ENCODE results near the gene NAP1L4.
A peak's percentile ranks its signal among the peaks of the same experiment; 100 is the strongest.

The NAP1L4 gene

DNA sequence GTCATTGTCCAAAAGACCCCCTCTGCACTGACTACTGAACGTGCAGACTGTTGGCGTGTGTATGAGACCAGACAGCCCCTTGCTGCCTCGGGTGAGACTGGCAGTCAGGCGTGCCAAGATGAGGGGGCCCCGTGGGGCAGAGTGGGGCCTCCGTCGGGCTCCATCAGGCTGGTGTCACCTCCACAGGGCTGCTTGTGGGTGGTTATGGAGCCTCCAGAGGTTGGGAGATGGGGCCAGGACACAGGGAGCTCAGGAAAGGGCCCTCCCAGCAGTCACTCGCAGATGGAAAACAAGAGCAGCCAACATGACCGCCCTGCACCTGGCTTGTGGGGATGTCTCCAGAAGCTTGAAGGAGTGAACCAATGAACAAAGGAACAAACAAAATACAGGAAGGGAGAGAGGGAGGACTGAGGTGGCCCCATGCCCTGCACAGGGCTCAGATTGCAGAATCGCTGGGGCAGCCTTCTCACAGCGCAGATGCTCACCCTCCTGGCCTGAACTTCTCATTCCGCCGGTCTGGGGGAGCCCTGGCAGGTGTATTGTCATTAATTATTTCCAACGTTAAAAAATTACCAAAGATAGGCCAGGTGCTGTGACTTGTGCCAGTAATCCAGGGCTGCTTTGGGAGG lies 57.4 kb downstream of the NAP1L4 start:
- DNase-seq (ENCODE audit: low read depth) = no peak

DNA sequence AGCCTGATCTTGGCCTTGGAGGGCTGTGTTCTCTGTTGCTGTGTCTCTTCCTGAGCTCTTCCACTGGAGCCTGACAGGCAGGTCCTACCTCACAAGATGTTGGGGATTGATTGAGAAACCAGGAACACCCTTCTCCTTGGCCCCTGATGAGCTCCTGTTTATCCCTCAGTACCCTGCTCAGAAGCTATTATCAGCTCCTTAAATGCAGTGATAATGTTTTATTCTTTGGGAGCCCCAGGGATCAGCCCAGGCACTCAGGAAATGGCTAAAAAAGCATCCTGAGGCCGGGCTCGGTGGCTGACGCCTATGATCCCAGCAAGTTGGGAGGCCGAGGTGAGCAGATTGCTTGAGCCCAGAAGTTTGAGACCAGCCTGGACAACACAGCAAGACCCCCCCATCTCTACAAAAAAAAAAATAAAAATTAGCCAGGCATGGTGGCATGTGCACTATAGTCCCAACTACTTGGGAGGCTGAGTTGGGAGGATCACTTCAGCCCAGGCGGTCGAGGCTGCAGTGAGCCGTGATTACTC lies 58.0 kb downstream of the NAP1L4 start:
- DNase-seq (ENCODE audit: low read depth) = no peak

DNA sequence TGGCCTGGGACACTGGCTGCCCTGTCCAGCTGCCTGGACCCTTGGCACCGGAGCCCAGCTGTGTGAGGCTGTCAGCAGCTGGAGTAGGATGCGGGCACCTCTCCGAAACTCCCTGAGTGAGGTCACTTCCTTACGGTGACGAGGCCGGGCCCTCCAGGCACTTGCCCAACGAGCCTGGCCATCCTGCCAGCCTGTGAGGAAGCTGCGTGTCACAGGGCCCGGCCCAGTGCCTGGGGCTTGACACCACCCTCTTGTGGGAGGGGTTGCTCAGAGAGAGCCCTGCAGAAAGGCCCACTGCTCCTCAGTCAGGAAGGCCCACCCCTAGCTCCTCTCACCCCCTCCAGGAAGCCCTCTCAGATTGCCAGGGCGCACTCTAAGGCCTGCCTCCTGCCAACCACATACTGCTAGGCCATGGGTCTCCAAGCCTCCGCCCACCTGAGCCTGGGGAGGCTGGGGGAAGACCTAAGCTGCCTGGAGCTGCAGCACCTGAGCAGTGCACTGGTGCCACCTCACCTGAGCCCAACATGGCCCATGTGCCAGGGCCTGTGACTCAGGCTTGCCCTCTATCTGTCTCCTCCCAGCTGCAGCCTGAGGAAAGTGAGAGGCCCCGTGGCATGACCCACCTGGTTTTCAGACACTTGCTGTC lies 58.6 kb downstream of the NAP1L4 start:
- DNase-seq (ENCODE audit: low read depth) = peak; percentile 44

DNA sequence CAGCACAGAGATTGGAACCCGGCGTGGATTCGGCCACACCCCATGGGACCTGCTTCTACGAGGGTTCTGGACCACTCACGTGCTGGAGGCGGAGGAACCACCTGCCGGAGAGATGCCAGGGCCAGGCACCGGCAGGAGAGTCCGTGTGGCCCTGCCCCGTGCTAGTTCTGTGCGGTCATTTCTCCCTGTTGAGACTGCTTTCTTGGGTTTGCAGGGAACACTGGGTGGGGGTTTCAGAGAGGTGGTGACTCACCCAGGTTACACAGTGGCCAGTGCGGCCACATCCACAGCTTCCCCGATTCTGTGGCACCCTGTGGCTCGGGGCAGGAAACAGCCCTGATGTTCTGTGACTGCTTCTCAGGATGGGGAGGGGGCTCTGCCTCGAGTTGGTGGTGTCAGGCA lies 59.3 kb downstream of the NAP1L4 start:
- DNase-seq (ENCODE audit: low read depth) = no peak

DNA sequence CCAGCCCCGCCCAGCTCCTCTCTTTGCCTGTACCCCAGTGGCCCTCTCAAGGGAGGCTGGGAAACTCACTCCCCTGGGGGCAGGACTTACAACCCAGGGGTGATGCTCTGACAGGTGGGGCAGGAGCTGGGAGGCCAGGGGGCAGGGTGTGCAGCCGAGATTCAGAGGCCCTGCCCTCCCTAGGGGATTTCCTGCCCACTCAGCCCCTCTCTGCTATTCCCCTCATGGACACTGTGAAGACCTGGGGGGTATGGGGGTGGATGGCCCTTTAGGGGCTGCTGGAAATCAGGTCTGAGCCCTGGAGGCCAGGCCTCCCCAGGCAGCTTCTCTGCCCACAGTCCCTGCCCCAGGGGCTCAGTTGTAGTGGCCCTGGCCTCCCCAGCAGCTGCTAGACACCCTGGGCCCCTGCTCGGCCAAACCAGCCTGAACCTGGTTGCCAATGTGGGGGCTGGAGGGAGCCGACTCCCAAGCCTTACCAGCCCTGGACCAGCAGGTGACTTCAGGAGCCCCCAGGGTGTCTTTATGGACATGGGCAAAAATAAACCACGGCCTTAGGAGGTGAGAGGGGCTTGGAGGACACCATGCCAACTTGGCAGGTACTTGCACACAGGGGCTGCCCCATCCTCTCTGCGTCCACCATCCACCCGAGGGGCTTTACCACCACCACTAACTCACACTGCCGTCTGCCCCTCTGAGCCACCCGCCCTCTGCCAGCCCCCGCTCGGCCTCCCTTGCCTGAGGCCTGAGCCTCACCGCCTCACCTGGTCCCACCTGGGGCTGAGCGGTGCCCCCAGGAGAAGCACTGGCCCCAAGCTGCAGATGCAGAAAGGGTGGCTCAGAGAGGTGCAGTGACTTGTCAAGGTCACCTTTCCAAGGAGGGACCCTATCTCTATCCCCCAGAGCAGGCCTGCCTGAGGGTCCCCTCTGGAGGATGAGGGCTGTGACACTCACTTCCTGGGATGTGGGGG lies 60.1 kb downstream of the NAP1L4 start:
- DNase-seq (ENCODE audit: low read depth) = no peak

DNA sequence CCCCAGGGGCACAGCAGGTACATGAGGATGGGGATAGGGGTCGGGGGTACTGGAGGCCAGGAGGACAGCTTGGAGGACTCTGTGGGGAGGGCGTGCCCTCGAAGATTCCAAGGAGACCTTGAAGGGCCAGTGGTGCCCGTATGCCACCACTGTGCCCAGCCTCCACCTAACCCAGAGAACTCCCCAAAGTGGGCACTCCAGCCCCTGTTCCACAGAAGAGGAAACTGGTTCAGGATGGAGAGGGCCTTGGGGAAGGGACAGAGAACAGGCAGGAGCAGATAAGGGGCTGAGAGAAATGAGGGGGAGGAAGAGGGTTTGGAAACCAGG lies 60.7 kb downstream of the NAP1L4 start:
- no peak for DNase-seq (ENCODE audit: low read depth)

DNA sequence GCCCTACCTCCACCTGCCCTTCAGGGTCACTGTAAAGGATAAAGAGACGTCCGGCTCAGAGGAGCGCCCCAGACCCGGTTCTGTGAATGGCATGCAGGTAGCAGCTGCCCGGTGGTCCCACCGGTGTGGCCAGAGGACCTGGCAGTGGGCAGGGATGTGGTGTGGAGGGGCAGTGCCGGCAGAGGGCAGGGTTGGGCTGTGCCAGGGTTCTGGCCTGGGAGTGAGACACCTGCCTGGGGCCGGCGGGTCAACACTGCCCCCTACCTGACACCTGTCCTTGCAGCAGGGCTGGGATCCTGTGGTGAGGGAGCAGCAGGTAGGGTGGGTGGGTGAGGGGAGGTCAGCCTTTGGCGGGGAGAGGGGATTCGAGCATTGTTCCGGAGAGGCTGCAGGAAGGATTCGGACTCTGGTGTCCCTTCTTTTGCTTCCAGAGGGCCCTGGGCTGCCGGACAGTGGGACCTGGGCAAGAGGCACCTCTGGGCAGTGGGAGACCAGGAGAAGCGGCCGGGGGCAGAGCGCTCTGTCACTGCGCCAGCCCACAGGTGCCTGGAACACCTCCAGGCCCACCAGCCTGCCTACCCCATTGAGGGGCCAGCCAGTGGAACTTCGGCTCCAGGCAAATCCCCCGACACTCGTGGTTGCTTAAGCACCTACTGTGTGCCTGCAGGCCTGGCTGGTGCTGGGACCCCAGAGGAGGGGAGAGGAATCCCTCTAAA lies 61.3 kb downstream of the NAP1L4 start:
- peak; percentile 41 for DNase-seq (ENCODE audit: low read depth)

DNA sequence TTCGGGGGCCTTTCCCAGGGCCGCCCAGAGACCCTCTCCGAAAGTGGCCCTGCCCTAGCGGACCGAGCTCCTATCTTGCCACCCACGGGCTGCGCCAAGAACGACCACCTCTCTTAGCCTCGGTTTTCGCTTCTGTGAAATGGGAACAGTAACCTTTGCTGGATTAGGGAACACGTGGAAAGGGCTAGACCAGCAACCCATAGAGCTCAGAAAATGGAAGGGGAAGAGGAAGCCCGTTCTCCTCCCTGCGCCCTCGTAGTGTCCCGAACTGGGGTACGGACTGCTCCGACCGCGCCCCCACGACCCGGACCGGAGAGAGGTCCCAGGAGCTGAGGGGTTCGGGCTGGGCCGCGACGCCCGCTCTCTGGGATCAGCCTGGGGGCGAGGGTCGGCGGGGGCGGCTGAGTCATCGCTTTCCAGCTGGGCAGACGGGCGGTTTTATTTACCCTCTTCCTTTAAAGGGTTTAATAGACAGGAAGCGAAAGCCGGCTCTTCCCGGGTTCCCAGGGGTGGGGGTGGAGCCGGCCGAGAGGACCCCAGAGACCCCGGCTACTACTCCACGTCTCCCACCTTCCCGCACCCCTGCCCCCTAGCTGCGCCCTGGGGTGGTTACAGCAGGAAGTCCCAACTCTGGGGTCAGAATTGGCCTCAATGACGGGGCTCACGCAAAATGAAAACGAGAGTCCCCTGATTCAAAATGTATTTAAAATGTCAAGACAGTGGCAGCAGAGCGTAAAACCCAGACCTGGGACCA lies 62.0 kb downstream of the NAP1L4 start:
- DNase-seq (ENCODE audit: low read depth) = no peak

DNA sequence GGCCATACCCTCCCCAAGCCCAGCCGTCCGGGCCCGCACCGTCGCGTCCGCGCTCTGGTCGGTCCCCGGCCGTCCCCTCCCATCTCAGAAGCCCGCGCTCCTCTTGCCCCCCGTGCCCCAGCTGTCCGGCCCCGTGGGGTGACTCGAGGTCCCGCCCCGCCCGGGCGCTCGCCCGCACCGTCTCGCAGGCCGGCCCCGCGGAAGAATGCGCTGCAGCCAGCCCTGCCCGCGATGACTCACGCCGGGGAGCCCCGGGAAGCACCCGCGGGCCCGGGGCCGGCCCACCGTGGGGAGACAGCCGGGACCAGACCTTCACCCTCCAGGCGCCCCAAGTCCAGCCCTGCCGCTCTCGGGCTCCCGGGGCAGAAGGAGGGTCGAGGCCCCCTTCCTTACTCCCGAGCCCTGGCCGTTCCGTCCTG lies 62.6 kb downstream of the NAP1L4 start:
- DNase-seq (ENCODE audit: low read depth) = peak; percentile 57

DNA sequence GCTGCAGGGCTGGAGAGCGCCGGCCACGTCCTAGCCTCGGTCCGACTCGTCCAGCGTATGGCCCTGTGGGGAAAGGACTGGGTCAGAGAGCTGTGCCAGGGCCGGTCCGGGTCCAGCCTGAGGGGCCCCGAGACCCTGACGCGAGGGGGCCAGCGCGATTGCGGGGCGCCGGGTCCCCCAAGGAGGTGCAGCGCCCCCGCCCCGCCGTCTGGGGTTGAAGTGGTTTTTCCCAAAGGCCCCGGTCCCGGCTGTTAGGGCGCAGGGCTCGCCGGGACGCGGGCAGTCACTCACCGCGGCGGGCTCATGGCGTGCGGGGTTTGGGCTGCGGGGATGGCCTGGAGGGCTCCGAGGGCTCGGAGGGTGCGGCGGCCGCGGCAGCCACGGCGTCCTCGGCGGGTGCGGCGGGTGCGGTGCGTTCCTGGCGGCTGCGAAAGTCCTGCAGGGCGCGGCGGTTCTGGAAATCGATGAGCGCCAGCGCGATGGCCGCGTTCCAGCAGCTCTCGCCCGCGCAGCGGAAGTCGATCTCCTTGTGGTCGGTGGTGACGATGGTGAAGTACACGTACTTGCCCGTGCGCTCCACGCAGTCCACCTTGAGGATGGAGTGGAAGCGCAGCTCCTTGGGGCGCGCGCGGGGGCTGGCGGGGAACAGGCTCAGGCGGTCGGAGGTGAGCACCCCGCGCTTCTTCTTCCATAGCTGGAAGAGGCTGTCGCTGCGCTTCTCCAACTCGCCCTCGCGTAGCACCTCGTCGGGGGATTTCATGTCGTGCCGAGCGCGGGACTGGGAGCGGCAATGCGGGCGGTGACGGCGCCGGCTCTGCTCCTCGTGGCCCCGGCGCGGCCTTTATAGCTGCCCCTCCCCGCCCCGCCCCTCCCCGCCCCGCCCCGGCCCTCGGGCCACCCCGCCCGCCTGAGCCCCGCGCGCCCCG lies 63.3 kb downstream of the NAP1L4 start, which contains the start of gene PHLDA2:
TSS of gene PHLDA2 (minus strand) at position 816 of the 926 bp plus-strand sequence. CDS start at position 760, 56 bp downstream.
- DNase-seq (ENCODE audit: low read depth) = peak; percentile 60

DNA sequence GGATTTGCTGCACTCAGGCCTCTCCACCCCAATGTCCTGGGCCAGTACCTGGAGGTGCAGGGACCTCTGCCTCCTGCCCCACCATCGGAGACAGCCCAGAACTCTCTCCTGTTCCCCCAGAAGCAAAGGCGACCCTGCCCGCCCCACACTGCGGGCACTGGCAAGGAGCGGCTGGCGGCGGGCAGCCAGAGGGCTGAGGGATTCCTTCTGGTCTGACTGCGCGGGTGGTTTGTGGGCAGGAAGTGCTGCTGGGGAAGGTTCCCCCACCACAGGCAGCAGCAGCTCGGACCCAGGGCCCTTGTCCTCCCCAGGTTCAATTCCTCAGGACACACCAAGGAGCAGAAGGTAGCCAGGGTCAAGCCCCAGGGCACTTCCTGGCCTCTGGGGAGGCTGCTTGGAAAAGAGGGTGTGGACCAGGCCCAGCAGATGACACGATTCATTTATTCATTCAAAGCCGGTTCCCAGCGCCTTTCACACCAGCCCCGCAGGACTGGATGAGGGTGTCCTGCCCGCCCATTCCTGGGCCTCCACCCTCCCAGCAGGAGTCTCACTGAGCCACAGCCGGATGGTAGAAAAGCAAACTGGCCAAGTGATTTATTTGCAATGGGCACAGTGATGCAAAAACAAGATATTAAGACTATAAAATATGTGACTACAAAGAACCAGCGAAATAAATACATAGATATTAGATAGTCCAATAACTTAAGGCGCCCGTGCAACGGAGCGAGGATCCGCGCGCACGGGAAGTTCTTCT lies 64.1 kb downstream of the NAP1L4 start:
- DNase-seq (ENCODE audit: low read depth) = no peak

DNA sequence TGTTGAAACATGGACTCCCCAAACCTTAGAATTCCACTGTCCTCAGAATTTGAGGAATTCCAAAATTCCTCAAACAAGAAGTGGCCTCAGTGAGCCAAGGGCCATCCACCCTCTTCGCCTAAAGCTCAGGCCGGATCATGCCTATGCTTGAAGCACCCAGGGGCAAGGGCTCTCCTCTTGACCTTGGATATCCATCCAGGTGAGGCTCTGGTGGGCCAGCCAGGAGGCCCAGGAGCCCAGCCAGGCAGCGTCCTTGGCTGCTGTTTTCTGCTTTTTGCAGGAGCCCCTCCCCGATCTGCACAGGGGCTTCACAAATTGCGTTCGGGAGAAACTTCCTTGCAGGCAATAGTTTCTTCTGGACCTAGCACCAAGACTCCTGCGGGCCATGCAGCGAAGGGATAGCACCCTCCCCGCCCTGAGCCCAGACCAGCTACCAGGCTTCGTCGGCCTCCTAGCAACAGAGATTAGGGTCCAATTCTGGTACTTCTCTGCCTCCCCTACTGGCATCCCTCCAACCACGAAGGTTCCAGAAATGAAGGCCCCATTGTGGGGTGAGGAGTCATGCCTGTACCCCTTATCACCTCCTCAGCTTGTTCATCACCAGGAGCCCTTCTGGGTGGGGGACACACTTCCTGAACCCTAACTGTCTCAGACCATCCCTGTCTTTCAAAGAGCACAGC lies 64.9 kb downstream of the NAP1L4 start:
- DNase-seq (ENCODE audit: low read depth) = no peak

DNA sequence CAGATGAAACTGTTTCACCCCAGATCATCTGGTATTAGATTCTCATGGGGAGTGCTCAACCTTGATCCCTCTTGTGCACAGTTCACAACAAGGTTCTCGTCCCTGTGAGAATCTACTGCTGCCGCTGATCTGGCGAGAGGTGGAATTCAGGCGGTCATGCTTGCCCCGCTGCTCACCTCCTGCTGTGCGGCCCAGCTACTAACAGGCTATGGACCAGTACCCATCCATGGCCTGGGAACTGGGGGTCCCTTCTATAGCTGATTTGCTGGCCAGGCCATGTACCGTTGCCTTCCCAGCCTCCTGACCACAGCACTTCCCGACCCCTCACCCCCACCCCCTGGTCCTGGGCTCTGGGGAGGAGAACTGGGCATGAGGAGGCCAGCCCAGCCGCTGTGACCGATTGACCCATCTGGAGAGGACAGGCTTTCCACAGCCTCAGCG lies 65.5 kb downstream of the NAP1L4 start:
- DNase-seq (ENCODE audit: low read depth) = no peak

DNA sequence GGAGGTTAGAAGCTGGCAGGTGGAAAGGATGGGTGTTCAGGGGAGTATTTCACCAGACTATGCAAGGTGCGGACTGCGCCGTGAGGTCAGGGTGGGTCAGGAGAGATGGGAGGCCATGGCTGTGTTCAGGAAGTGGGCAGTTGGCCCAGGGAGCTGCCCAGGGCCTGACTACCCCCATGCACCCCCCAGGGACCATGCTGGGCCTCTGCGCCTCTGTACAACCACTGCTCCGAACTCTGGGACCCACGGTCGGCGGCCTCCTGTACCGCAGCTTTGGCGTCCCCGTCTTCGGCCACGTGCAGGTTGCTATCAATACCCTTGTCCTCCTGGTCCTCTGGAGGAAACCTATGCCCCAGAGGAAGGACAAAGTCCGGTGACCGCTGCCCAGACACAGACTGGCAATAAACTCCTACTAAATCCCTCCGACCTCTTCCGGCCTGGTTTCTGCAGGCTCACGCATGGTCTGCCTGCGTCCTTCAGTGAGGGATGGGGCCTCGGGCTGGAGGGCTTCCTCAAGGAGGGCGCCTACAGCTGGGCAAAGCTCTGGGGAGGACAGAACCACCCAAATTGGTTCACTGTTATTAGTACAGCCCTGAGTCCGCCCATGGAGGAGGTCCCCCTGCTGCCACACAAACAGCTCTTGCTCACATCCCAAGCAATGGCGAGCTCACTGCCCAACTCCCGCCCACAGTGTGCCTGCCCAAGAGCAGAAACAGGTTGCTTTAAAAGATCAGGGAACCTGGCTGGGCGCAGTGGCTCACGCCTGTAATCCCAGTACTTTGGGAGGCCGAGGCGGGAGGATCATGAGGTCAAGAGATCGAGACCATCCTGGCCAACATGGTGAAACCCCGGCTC lies 67.1 kb downstream of the NAP1L4 start:
- no peak for DNase-seq (ENCODE audit: low read depth)

DNA sequence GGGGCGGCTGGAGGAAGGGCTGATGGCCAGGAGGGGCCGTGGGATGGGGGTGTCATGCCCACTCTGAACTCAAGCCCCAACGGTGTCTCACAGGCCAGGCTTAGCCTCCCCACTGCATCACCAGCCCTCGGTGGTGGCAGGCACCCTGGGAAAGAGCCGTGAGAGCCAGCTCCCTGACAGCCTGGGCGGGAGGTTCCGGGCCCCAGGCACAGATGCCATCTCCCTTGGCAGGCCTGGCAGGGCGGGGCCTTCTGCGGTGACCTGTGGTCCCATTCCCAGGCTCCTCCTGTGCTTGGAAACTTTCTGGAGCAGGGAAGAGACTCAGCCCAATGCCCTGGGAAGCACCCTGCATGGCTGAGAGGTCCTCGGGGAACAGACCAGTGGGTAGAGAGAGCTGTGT lies 67.7 kb downstream of the NAP1L4 start:
- no peak for DNase-seq (ENCODE audit: low read depth)

DNA sequence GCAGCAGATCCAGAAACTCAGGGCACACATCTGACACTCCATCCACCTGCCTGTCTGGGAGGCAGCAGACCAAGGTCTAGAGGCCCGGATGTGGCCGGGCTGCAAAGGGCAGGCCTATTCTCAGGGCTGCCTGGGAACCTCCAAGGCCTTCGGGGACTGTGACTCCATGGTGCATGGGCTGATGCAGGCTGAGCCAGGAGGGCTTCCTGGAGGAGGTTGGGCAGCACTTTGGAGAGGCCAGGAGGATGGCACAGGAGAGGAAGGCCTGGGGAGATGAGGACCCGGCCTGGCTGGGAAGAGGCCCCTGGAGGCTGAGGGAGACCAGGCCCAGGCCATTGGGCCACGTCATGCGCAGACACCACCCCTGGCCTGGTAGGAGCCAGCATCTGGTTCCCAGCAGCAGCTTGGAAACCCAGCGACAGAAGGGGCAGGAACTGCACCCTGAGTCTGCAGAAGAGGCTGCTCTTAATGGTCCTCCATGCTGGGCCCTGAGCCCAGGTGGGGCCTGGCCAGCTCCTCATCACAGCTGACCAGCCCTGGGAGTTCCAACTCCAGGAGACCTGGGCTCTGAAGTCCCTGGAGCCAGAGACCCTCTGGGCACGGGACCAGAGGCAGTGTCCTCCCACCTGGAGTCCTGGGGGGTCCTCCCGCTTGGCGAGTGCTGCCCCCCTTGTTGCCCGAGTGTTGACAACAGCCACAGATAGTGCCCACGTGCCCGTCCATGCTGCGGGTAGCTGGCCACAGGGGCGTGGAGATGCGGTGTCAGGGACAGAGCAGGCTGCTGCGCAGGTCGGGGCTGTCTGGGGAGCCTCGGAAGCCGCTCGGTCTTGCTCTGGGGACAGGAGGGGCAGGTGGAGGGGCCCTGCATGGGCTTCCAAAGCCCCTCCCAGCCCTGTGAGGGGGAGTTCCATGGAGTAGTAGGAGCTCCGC lies 68.4 kb downstream of the NAP1L4 start:
- DNase-seq (ENCODE audit: low read depth) = no peak

DNA sequence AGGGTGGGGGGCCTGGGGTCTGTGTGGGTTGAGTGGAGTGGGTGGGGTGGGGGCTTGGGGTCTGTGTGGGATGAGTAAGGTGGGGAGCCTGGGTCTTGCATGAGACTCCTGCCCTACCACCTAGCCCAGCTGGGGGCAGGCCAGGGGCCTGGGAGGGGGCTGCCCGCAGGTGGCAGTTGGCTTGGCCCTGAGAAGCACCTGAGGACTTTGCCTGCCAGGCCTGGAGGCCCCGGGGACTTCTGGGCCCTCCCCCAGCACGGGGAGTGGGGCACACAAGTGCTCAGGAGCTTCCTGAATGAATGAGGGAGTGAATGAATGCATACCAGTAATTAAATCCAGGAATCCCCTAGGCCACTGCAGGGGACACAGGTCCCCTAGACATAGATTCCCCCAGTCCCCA lies 69.5 kb downstream of the NAP1L4 start:
- DNase-seq (ENCODE audit: low read depth) = no peak

Data from activated T-cell treated with anti-CD3 and anti-CD28 coated beads for 48 hours (primary cell).